Measurements from ENCODE around the gene DLK1. TPM values are rescaled to one million over a fixed set of nuclear protein-coding genes. Genes with fewer than 3 reads are reported as not detected.

Gene DLK1
- total RNA-seq, 1 experiment from 2014 or later = not detected

GRCh38 chr14:100714258-100714892 lies 12.3 kb upstream of the DLK1 start:
- no peak for DNase-seq (ENCODE audit: low spot score)

- no peak for DNase-seq (ENCODE audit: low spot score)
Observed at GRCh38 chr14:100715332-100715731, 11.4 kb upstream of the DLK1 start.

- no peak for DNase-seq (ENCODE audit: low spot score)
Observed at GRCh38 chr14:100715803-100716202, 10.9 kb upstream of the DLK1 start.

- DNase-seq (ENCODE audit: low spot score) = no peak
Observed at GRCh38 chr14:100717386-100717785, 9.3 kb upstream of the DLK1 start.

- no peak for DNase-seq (ENCODE audit: low spot score)
Observed at GRCh38 chr14:100719976-100720520, 6.6 kb upstream of the DLK1 start.

GRCh38 chr14:100721568-100721967 lies 5.1 kb upstream of the DLK1 start:
- no peak for DNase-seq (ENCODE audit: low spot score)

- DNase-seq (ENCODE audit: low spot score) = no peak
Observed at GRCh38 chr14:100722367-100722766, 4.3 kb upstream of the DLK1 start.

GRCh38 chr14:100723135-100723829 lies 3.4 kb upstream of the DLK1 start:
- no peak for DNase-seq (ENCODE audit: low spot score)

GRCh38 chr14:100723830-100724437 lies 2.8 kb upstream of the DLK1 start:
- no peak for DNase-seq (ENCODE audit: low spot score)

- DNase-seq (ENCODE audit: low spot score) = no peak
Observed at GRCh38 chr14:100724536-100724935, 2.2 kb upstream of the DLK1 start.

- no peak for DNase-seq (ENCODE audit: low spot score)
Observed at GRCh38 chr14:100725587-100726387, 905 bp upstream of the DLK1 start.

GRCh38 chr14:100727086-100727872 lies 587 bp downstream of the DLK1 start:
- no peak for DNase-seq (ENCODE audit: low spot score)

- DNase-seq (ENCODE audit: low spot score) = no peak
Observed at GRCh38 chr14:100727873-100728240, 1.2 kb downstream of the DLK1 start.

- DNase-seq (ENCODE audit: low spot score) = no peak
Observed at GRCh38 chr14:100728962-100729361, 2.3 kb downstream of the DLK1 start.

GRCh38 chr14:100729982-100730381 lies 3.3 kb downstream of the DLK1 start:
- no peak for DNase-seq (ENCODE audit: low spot score)

- no peak for DNase-seq (ENCODE audit: low spot score)
Observed at GRCh38 chr14:100730581-100730980, 3.9 kb downstream of the DLK1 start.

GRCh38 chr14:100731011-100731670 lies 4.4 kb downstream of the DLK1 start:
- no peak for DNase-seq (ENCODE audit: low spot score)

GRCh38 chr14:100731846-100732765 lies 5.4 kb downstream of the DLK1 start:
- DNase-seq (ENCODE audit: low spot score) = no peak

- no peak for DNase-seq (ENCODE audit: low spot score)
Observed at GRCh38 chr14:100732766-100733100, 6.0 kb downstream of the DLK1 start.

Data from A172 (cell line).